Right ventricle myocardium superior (tissue), 1 donor: ENCODE results near the gene CDR2. TPM values are rescaled to one million over a fixed set of nuclear protein-coding genes. Genes with fewer than 3 reads are reported as not detected.
"Not testable (repeated sequence)": the region's sequence is repeated elsewhere in the genome, so short reads cannot be mapped to it uniquely, and the experiment has no call there.

ENCODE experiments used
- ATAC-seq: fragments of 200-7000 bp; cut with Tn5 transposase; one replicate; pipeline ENCODE4 v1.9.1; 2020; ENCODE audit warnings: mild to moderate bottlenecking; ENCODE audit not compliant: poor library complexity
- DNase-seq: peaks from one replicate; pipeline ENCODE4 v3.0.0-alpha.2; 2020
- intact Hi-C: fragments of 100-400 bp; cut with DNase I; formaldehyde crosslinking; loops from one replicate; pipeline ENCODE4 v1.11.2; 2022
- long read RNA-seq: library from polyadenylated mRNA; unstranded; transcript quantifications from one replicate; pipeline ENCODE4 v2.0.0, GENCODE V29; 2021
- total RNA-seq: library from RNA; stranded (reverse); fragmentation: NEBNext Ultra II Directional; extraction: Animal tissue kit (Norgen Biotek cat#: 25700); gene quantifications from one replicate; pipeline ENCODE4 v1.2.1, GENCODE V29; 2021
- donor health status: DM: no; HTN: yes; CAD: no; lungs with severe emphysema.

The CDR2 gene
- 5.2 TPM for total RNA-seq
- long read RNA-seq, transcript CDR2-201 (5 exons, 2,702 nt), result major isoform, 18 of 23 reads
- long read RNA-seq, partial matches to known transcripts, result 0 of 23 reads
- long read RNA-seq, other reads (novel, unspliced or antisense), result 4 of 23 reads

DNA sequence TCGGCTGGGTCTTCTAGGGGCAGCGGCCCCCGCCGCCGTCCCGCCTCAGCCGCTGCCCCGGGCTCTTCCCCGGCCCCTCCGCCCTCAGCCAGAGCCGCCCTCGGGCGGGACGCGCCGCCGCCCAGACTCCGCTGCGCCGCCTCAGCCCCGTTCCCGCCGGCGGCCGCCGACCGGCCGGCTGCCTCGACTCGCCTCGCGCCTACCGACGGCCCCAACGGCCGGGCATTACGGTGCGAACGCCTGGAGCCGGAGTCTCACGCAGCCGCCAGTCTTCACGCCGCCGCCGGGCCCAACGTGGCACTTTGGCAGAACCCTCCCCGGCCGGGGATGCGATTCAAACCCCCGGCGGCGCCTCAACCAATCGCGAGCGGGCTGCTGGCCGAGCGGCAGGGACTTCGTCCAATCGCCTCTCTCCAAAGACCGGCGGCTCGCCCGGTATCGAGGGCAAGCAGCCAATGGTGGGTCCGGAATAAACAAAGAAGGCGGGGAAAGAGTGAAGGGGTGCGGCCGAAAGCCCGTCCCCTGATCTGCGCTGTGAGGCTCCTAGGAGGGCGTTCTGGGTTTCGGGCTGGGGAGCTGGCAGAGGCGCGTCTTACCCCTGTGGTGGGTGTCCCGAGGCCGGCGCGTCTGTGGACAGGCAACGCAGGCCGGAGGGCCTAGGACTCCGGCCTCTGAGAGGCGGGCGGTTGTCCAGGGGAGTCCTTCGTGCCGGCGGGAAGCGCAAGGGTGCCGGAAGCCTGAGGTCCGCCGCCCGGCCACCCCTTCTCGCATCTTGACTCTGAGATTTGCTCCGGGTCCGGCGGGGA is at the start of gene CDR2:
TSS of gene CDR2 (minus strand) at position 309 of the 806 bp plus-strand sequence. CDS start 310 bp downstream, outside the sequence.
- intact Hi-C loops, result no loop called here
- peak; percentile 97 for ATAC-seq
- peak; percentile 98 for DNase-seq

DNA sequence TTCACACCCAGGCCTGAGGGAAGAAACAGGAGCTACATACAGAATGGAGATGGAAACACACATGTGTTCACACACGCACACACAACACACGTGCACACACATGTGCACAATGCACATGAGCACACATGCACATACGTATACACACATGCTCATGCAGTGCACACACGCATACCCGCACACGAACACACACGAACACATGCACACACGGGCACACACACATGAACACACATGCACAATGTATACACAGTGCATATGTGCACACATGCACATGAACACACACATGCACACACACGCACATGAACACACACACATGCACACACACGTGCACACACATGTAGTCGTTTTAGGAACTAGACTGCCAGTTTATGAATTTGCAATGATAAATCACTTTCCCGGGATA is 49.3 kb upstream of the CDR2 start:
- DNase-seq, result no peak
- ATAC-seq, result no peak
- intact Hi-C loops, result no loop called here

DNA sequence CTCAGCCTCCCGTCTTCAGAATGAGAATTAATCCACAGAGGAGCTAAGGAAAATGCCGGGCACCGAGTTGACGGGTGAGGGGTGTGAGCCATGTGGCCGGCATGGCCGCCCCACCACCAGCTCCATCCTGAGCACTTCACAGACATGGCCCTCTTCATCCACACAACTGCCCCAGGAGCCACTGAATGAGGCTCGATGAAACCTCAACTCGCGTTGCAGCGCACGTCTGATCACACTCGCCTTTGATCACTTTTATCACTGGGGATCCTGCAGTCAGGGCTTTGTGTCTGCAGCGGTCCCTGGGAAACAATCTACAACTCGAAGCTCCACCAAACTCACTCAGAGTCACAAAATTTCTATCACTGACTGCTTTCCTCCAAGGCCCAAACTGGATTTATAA is 46.7 kb upstream of the CDR2 start:
- DNase-seq, result no peak
- intact Hi-C loops, result no loop called here
- no peak for ATAC-seq

DNA sequence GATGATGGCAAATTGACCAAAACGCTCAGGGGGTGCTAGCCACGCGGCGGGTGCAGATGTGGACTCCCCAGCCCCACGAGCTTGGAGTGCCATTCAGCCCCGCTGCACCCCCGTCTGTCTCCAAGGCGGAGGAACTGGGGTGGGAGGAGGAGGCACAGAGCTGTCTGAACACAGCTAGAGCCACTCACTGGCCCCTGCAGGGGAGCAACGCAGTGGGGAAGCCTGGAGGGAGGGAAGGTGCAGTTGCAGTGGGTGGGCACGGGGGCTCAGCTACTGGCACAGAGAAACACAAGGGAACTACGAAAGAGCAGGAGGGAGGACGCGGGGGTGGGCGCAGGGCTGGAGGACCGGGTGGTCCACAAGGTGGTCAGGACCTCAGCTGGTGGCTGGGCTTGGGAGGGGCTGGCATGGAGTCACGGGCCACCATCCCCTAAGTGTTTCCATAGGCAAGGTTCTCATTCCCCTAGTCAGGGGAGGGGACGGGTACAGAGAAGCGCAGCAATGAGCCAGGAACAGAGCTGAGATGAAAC is 46.3 kb upstream of the CDR2 start:
- DNase-seq, result no peak
- ATAC-seq, result no peak
- intact Hi-C loops, result no loop called here

DNA sequence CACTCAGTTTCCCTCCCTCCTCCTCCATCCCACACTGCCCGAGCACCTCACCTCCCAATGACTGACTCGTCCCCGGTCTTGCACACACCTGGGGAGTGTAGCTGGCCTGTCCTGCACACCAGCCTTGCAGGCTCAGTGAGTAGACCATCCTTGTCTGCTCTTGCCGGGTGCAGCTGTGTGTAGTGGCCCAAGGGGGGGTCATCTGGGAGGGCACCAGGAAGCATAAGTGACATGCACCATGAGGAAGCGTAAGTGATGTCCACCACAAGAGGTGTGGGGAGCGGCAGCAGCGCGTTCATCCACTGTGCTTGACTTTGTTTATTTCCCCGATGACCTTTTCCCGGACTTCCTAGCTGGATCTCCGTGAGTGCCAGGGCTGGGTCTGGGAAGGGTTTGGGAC is 45.5 kb upstream of the CDR2 start:
- intact Hi-C loops, result no loop called here
- ATAC-seq, result no peak

DNA sequence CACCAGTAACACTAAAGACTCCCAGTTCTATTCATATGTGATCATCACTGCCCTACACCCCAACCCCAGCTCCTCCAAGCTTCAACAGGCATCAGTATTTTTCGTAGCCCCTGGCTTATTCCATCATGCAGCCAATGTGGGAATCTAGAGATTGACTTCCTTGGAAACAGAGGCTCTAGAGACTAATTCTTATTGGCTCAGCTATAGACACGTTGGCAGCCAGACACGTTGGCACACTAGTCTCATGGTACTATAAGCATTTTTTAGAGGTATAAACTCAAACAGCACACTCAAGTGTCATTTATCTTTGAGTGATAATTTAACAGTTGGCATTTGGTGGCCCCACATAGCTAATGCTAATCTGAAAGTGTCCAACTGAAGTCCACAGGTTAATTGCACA is 44.4 kb upstream of the CDR2 start:
- intact Hi-C loops, result no loop called here
- no peak for DNase-seq
- no peak for ATAC-seq

More for the DNA sequence above, 45.5 kb upstream of the CDR2 start:
- no peak for DNase-seq

DNA sequence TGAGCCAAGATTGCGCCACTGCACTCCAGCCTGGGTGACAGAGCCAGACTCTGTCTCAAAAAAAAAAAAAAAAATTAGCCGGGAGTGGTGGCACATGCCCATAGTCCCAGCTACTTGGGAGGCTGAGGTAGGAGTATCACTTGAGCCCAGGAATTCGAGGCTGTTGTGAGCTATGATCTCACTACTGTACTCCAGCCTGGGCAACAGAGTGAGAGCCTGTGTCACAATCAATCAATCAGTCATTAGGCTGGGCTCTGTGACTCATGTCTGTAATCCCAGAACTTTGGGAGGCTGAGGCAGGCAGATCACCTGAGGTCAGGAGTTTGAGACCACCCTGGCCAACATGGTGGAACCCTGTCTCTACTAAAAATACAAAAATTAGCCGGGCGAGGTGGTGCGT is 43.4 kb upstream of the CDR2 start:
- intact Hi-C loops, ATAC-seq, DNase-seq: not testable (repeated sequence)

DNA sequence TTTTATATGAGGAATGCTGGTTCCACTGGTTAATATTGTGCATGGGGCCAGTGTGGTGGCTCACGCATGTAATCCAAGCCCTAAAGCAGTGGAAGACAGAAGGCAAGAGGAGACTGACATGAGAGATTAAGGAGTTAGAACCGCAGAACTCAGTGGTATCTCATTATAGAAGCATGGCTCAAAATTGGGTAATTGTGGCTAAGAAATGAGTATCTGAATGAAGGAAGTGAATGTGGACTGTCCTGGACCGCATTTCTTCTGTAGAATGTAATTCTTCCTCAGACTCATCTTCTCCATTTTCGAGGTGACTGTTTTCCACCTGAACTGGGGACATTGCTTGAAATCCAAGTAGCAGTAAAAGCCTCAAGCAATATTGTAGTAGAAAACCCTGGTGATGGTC is 42.6 kb upstream of the CDR2 start:
- intact Hi-C loops, result no loop called here
- no peak for ATAC-seq

DNA sequence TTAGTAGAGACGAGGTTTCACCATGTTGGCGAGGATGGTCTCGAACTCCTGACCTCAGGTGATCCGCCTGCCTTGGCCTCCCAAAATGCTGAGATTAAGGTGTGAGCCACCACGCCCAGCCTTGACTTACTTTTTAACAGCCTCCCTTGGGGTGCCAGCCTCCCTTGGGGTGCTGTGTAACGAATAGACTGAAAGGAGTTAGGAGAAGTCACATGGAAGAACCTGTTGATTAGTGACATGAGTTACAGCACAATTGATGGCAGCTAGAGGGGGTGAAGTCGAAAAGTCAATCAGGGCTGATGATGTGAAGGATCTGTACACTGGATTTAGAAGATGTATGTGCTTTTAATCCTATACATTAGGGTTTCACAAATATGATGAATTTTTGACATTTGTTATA is 39.4 kb upstream of the CDR2 start:
- no peak for ATAC-seq
- intact Hi-C loops, result no loop called here
- no peak for DNase-seq

More for the DNA sequence above, 42.6 kb upstream of the CDR2 start:
- DNase-seq, result no peak

DNA sequence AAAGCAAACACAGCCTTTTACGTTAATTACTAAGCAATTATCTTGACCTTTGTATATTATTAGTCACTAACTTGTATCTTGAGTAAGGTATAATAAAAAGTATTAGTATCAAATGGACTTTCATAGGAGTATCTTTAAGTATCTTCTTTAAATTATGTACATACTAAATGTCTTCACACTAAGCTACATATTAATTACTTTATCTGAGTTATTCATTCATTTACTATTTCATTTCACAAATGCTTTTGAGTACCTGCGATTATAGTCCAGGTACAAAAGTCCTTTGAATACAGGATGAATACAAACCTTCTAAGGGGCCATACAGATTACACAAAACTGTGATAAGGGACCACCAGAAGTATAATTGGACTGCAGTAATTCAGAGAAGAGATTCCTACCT is 33.1 kb upstream of the CDR2 start:
- DNase-seq (no peak), ATAC-seq (no peak)
- intact Hi-C loops, result no loop called here

DNA sequence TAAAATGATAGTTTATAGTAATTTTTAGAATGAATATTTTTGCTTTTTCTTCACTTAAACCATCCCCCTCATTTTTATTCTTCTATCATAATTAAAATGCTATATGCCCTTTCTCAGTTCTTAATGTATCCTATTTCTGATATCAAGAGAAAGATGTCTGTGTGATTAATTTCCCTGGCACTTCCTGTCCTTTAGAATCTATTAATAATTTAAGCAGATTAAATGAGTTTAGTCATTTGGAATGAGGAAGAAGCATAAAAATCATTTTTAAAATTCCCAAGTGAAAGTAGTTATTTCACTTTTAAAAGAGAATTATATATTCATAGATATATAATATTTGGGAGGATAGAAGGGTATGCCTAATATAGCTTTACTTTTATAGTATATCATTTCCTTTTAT is 27.8 kb upstream of the CDR2 start:
- intact Hi-C loops, result no loop called here
- no peak for ATAC-seq
- DNase-seq, result no peak

DNA sequence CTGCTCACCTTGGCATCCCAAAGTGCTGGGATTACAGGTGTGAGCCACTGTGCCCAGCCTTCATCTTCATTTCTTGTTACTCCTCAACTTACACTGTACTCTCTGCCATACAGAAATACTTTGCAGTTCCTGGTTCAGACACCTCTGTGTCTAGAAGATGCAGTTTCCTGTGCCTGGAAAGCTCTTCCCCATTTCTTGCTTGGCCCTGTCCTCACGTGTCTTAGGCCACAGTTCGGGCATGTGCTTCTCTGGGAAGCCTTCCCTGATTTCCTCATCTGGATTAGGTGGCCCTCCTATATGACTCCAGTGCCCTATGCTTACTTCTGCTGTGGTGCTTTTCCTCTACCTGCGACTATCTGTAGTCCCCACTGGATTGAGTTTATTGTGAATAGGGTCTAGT is 26.5 kb upstream of the CDR2 start:
- DNase-seq (no peak), ATAC-seq (no peak)
- intact Hi-C loops, result no loop called here

DNA sequence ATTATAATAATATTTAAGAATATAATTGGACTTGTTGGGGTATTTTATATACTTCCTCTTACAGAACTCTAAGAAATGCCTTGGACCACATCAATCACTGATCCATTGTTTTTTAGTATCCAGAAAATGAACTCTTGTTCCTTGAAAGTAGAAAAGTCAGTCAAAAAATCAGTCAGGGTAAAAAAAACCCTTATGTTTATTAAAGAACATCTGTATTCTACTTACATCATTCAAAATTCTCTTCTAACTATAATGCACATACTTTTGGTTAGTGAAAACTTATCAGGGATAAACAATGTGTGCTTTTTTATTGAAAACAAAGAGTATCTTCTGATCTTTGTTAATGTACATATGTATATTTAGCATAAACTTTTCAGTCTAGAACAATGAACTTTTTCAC is 23.5 kb upstream of the CDR2 start:
- intact Hi-C loops, result no loop called here
- ATAC-seq (no peak), DNase-seq (no peak)

DNA sequence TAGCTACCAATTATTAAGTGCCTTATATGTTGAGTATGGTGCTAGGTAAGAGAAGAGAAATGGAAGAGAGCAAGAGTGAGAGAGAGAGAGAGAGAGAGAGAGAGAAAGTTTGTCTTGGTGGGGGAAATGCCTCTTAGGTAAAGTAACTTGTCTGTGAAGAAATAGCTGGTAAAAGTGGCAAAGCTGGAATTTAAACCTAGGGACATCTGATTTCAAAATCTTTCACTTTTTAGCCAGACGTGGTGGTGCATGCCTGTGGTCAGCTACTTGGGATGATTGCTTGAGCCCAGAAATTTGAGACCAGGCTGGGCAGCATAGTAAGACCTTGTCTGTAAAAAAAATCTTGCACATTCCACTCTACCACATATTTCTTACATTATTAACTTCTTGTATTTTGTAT is 23.0 kb upstream of the CDR2 start:
- ATAC-seq, result no peak
- no peak for DNase-seq
- intact Hi-C loops, result no loop called here

DNA sequence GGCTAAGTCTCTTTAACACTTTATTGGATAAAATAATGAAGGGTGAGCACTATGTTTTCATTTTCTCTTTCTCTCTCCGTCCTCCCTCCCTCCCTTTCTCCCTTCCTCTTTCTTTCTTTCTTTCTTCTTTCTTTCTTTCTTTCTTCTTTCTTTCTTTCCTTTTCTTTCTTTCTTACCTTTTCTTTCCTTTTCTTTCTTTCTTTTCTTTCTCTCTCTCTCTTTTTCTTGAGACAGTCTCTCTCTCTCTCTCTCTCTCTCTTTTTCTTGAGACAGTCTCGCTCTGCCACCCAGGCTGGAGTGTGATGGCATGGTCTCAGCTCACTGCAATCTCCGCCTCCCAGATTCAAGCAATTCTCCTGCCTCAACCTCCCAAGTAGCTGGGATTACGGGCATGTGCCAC is 21.5 kb upstream of the CDR2 start:
- ATAC-seq, result no peak
- no peak for DNase-seq
- intact Hi-C loops, result no loop called here

DNA sequence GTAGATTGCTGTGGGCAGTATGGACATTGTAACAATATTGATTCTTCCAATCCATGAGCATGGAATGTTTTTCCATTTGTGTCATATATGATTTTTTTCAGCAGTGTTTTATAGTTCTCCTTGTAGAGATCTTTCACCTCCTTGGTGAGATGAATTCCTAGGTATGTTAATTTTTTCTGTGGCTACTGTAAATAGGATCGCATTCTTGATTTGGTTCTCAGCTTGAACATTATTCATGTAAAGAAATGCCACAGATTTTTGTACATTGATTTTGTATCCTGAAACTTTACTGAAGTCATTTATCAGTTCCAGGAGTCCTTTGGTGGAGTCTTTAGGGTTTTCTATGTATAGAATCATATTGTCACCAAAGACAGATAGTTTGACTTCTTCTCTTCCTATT is 19.7 kb upstream of the CDR2 start:
- DNase-seq (no peak), ATAC-seq (no peak)
- intact Hi-C loops, result no loop called here

DNA sequence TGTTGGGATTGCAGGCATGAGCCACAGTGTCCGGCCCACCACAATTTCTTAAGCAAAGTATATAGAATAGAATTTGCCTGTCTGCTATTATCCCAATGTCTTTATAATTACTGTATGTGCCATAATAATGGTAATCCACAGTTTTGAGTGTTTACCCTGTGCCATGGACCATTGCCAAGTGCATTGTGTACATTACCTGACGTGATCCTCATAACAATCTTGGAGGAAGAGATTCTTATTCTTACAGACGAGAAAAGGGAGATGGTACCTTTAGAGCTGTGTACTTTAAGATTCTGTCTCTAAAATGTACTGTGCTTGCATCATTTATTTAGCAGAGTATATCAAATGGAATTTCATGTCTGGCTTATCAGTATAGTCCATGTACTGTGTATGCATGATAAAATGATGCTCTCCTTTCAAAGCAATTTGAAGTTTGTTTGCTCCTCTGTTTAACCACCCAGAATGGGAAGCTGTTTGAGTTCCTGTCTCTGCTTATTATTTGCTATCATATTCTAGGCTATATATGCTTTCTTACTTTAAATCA is 13.8 kb upstream of the CDR2 start:
- intact Hi-C loops, result no loop called here
- ATAC-seq (no peak), DNase-seq (no peak)

DNA sequence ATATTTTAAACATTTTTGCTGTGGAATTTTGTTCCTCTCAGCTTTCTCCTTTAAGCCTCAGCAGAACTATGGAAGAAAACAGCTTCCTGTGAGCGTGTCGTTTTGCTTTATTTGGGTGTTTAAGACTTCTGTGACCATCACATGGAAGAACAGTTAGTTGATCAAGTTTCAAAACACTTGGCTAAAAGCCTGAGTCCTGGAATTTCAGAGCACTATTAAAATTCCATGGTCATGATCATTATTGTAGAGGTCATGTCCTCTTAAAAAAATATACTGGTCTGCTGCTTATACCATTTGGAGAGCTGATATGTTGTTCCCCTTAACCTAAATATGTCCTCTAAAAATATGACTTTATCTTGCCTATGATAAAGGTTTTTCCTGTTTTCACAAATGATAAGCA is 12.6 kb upstream of the CDR2 start:
- no peak for DNase-seq
- ATAC-seq, result peak; percentile 49
- intact Hi-C loops, result no loop called here

DNA sequence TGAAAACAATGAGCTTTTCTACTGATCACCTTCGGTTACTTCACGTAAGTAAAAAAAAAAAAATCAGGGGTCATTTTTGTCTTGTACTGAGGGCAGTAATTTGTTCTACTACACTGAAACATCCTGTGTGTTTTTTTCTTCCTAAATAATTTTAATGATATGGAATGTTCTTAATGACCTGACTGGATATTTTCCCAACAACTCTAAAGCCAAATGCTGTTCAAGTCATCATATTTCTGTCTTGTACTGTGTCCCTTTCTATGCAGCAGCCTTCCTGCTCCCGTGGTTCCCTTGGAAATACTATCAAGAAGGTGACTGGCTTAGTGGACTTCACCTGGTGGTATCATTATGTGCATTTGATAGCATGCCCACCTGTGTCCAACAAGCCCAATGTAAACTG is 10.8 kb upstream of the CDR2 start:
- DNase-seq, result no peak
- no peak for ATAC-seq
- intact Hi-C loops, result no loop called here

DNA sequence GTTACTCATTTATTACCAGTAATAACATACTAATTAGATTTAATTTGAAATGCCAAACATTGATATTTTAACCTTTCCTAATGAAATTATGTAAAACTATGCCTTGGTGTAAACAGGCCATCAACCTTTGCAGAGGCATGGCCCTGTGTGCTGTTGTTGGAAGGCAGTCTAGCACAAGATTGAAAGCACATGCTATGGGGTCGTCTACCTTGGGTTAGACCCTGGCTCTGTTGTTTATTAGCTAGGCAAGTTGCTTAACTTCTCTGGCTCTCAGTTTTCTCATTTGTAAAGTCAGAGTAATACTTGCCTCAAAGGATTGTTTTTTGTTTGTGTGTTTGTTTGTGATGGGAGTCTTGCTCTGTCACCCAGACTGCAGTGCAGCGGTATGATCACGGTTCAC is 9.4 kb upstream of the CDR2 start:
- ATAC-seq (no peak), DNase-seq (no peak)
- intact Hi-C loops, result no loop called here
